Measurements from ENCODE around the gene GSDME.

- TF ChIP-seq CTCF (IDR thresholded peaks at IDR 0.05): no peak
- TF ChIP-seq POLR2A (IDR thresholded peaks at IDR 0.05): no peak
- no peak for TF ChIP-seq EP300 (IDR thresholded peaks at IDR 0.05)
- no peak for TF ChIP-seq POLR2AphosphoS5 (IDR thresholded peaks at IDR 0.05)
Observed at GRCh38 chr7:24769851-24770250, 12.6 kb upstream of the GSDME start.
